GOT3 (cell line): ENCODE measurements around the gene PRPH.
"Not testable (repeated sequence)": the region's sequence is repeated elsewhere in the genome, so short reads cannot be mapped to it uniquely, and the experiment has no call there.

Source experiments
- DNase-seq: peaks from one replicate; lab custom pipeline; 2025; ENCODE audit warnings: mixed read lengths; lab: John Stamatoyannopoulos, UW

PRPH gene

GRCh38 chr12:49301760-49302159 lies 6.8 kb downstream of the PRPH start:
- no peak for DNase-seq

- no peak for DNase-seq
Measured at GRCh38 chr12:49304161-49304560, 9.2 kb downstream of the PRPH start.

GRCh38 chr12:49305762-49306510 lies 11.0 kb downstream of the PRPH start:
- no peak for DNase-seq

- no peak for DNase-seq
Measured at GRCh38 chr12:49309386-49309785, 14.4 kb downstream of the PRPH start.

GRCh38 chr12:49310451-49311000 lies 15.6 kb downstream of the PRPH start:
- DNase-seq: not testable (repeated sequence)

- no peak for DNase-seq
Measured at GRCh38 chr12:49314811-49315210, 19.9 kb downstream of the PRPH start.

- DNase-seq: not testable (repeated sequence)
Measured at GRCh38 chr12:49317118-49317517, 22.2 kb downstream of the PRPH start.

- not testable (repeated sequence) for DNase-seq
Measured at GRCh38 chr12:49320411-49321103, 25.6 kb downstream of the PRPH start.

GRCh38 chr12:49322367-49322707 lies 27.4 kb downstream of the PRPH start:
- no peak for DNase-seq

GRCh38 chr12:49322708-49323523 lies 28.0 kb downstream of the PRPH start, which contains the start of gene TROAP:
TROAP (plus strand) TSS chr12:49323255; CDS start chr12:49323609, 354 bp downstream.
- peak; percentile 100 for DNase-seq

- no peak for DNase-seq
Measured at GRCh38 chr12:49323524-49324097, 28.7 kb downstream of the PRPH start.

- no peak for DNase-seq
Measured at GRCh38 chr12:49325606-49326005, 30.7 kb downstream of the PRPH start.

GRCh38 chr12:49327368-49327767 lies 32.4 kb downstream of the PRPH start:
- DNase-seq: no peak

- DNase-seq: no peak
Measured at GRCh38 chr12:49327887-49328286, 32.9 kb downstream of the PRPH start.

- DNase-seq: no peak
Measured at GRCh38 chr12:49328816-49329215, 33.9 kb downstream of the PRPH start.

GRCh38 chr12:49330032-49330619 lies 35.2 kb downstream of the PRPH start:
- no peak for DNase-seq

- no peak for DNase-seq
Measured at GRCh38 chr12:49330631-49331379, 35.9 kb downstream of the PRPH start.

GRCh38 chr12:49331380-49332222 lies 36.7 kb downstream of the PRPH start:
- DNase-seq: peak; percentile 89

- no peak for DNase-seq
Measured at GRCh38 chr12:49332441-49332861, 37.5 kb downstream of the PRPH start.

- DNase-seq: no peak
Measured at GRCh38 chr12:49332891-49333371, 38.0 kb downstream of the PRPH start.
